ENCODE data around the gene CEBPA. TPM values are rescaled to one million over a fixed set of nuclear protein-coding genes. Genes with fewer than 3 reads are reported as not detected.

The CEBPA gene
- total and polyA plus RNA-seq, 2 experiments from 2014 or later = 0.50 to 2.6 TPM

DNA sequence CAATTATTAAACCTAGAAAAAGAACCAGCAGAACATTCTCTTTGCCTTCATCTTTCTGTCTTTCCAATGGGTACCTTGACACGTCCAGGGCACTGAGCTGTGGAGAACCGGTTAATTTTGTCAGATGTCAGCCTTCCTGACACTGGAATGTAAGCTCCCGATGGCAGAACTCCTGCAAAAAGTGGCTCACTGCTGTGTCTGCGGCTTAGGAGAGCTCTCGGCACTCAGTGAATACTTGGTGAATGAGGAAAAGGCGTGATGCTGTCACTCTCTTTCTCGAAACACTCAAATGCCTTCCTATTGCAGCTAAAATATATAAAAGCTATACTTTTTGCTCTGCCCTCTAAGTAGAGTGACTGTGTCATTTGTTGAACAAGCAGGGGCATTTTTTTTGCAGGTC is 17.6 kb downstream of the CEBPA start:
- Histone ChIP-seq H3K27me3 (ENCODE audit: insufficient read depth) (no peaks in the 10 kb centered on the region), H3K79me2 (replicated peaks; ENCODE audit: insufficient read depth) (no peaks in the 10 kb centered on the region), H2AFZ (no peak overlapping the region), H3K9me2 (ENCODE audit: insufficient read depth) (peaks cover 5% of the 10 kb centered on the region; the same call in 1 of the 2 replicates), H3K4me3 (no peak overlapping the region), H3F3A (replicated peaks; ENCODE audit: low read depth) (no peaks in the 10 kb centered on the region), H3K27ac (ENCODE audit: low read depth) (no peak overlapping the region), H3K4me2 (no peak overlapping the region), H4K20me1 (replicated peaks; ENCODE audit: insufficient read depth) (no peaks in the 10 kb centered on the region), H3K36me3 (ENCODE audit: insufficient read depth) (no peaks in the 10 kb centered on the region), H3K4me1 (ENCODE audit: insufficient read depth) (peaks cover 9% of the 10 kb centered on the region; the same call in 1 of the 2 replicates)
- TF ChIP-seq POLR2AphosphoS5 (IDR thresholded peaks at IDR 0.05; ENCODE audit: low read depth) (no peak), ZNF462 (CRISPR knock-in tag; IDR thresholded peaks at IDR 0.05) (no peak), CREB1 (CRISPR knock-in tag; IDR thresholded peaks at IDR 0.05; ENCODE audit: low read depth) (no peak)
- TF ChIP-seq, protein P1, sequence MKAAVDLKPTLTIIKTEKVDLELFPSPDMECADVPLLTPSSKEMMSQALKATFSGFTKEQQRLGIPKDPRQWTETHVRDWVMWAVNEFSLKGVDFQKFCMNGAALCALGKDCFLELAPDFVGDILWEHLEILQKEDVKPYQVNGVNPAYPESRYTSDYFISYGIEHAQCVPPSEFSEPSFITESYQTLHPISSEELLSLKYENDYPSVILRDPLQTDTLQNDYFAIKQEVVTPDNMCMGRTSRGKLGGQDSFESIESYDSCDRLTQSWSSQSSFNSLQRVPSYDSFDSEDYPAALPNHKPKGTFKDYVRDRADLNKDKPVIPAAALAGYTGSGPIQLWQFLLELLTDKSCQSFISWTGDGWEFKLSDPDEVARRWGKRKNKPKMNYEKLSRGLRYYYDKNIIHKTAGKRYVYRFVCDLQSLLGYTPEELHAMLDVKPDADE (IDR thresholded peaks at IDR 0.05) = no peak
- TF ChIP-seq, protein P2, sequence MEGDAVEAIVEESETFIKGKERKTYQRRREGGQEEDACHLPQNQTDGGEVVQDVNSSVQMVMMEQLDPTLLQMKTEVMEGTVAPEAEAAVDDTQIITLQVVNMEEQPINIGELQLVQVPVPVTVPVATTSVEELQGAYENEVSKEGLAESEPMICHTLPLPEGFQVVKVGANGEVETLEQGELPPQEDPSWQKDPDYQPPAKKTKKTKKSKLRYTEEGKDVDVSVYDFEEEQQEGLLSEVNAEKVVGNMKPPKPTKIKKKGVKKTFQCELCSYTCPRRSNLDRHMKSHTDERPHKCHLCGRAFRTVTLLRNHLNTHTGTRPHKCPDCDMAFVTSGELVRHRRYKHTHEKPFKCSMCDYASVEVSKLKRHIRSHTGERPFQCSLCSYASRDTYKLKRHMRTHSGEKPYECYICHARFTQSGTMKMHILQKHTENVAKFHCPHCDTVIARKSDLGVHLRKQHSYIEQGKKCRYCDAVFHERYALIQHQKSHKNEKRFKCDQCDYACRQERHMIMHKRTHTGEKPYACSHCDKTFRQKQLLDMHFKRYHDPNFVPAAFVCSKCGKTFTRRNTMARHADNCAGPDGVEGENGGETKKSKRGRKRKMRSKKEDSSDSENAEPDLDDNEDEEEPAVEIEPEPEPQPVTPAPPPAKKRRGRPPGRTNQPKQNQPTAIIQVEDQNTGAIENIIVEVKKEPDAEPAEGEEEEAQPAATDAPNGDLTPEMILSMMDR (conservative IDR thresholded peaks at IDR 0.05; ENCODE audit: low read depth in 2 of 2) = no peak
- Mint-ChIP-seq H3K27ac (no peak overlapping the region), H3K9me3 (peaks cover 12% of the 10 kb centered on the region), H3K27me3 (ENCODE audit: insufficient read depth, low read depth, poor library complexity) (peaks cover 1% of the 10 kb centered on the region), H3K4me1 (peaks cover 17% of the 10 kb centered on the region), H3K4me3 (no peak overlapping the region), H3K36me3 (ENCODE audit: low read depth) (no peaks in the 10 kb centered on the region)
- DNase-seq (ENCODE audit: low spot score) (no peak), ATAC-seq (no peak)

All from GM23338 (cell line).